ENCODE results near the gene ST7.

The ST7 gene

GRCh38 chr7:117008886-117009531 lies 55.7 kb downstream of the ST7 start:
- H4K20me1 ChIP-seq (ENCODE audit: insufficient read depth, low read length, poor library complexity, severe bottlenecking), result no peaks in the 10 kb centered on the region
- H3K9ac ChIP-seq (ENCODE audit: low read depth, low read length, poor library complexity, severe bottlenecking), result no peak overlapping the region
- H3K36me3 ChIP-seq (ENCODE audit: insufficient read depth, low read length), result no peaks in the 10 kb centered on the region
- H3K27me3 ChIP-seq (ENCODE audit: insufficient read depth, low read length, poor library complexity, severe bottlenecking), result peaks cover 36% of the 10 kb centered on the region
- H3K9me3 ChIP-seq (ENCODE audit: insufficient read depth, low read depth, low read length), result no peaks in the 10 kb centered on the region
- no peak overlapping the region for H2AFZ ChIP-seq (ENCODE audit: low read length)
- no peaks in the 10 kb centered on the region for H3K9me2 ChIP-seq (replicated peaks; ENCODE audit: low read depth, low read length)
- H3K4me1 ChIP-seq (ENCODE audit: insufficient read depth, low read length, poor library complexity, severe bottlenecking), result peaks cover 35% of the 10 kb centered on the region
- peak overlapping the region; percentile 34 for H3K4me2 ChIP-seq (ENCODE audit: low read depth, low read length, poor library complexity, severe bottlenecking)
- H3F3A ChIP-seq (ENCODE audit: low read depth), result no peaks in the 10 kb centered on the region
- H3K4me3 ChIP-seq (ENCODE audit: low read length, poor library complexity, severe bottlenecking), result no peak overlapping the region
- no peak for TF ChIP-seq EZH2phosphoT487 (IDR thresholded peaks at IDR 0.05; ENCODE audit: borderline replicate concordance)
- TF ChIP-seq, protein P1, sequence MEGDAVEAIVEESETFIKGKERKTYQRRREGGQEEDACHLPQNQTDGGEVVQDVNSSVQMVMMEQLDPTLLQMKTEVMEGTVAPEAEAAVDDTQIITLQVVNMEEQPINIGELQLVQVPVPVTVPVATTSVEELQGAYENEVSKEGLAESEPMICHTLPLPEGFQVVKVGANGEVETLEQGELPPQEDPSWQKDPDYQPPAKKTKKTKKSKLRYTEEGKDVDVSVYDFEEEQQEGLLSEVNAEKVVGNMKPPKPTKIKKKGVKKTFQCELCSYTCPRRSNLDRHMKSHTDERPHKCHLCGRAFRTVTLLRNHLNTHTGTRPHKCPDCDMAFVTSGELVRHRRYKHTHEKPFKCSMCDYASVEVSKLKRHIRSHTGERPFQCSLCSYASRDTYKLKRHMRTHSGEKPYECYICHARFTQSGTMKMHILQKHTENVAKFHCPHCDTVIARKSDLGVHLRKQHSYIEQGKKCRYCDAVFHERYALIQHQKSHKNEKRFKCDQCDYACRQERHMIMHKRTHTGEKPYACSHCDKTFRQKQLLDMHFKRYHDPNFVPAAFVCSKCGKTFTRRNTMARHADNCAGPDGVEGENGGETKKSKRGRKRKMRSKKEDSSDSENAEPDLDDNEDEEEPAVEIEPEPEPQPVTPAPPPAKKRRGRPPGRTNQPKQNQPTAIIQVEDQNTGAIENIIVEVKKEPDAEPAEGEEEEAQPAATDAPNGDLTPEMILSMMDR (conservative IDR thresholded peaks at IDR 0.05; ENCODE audit: low read length), result no peak
- H3K79me2 ChIP-seq (ENCODE audit: insufficient read depth, low read length), result no peaks in the 10 kb centered on the region

DNA sequence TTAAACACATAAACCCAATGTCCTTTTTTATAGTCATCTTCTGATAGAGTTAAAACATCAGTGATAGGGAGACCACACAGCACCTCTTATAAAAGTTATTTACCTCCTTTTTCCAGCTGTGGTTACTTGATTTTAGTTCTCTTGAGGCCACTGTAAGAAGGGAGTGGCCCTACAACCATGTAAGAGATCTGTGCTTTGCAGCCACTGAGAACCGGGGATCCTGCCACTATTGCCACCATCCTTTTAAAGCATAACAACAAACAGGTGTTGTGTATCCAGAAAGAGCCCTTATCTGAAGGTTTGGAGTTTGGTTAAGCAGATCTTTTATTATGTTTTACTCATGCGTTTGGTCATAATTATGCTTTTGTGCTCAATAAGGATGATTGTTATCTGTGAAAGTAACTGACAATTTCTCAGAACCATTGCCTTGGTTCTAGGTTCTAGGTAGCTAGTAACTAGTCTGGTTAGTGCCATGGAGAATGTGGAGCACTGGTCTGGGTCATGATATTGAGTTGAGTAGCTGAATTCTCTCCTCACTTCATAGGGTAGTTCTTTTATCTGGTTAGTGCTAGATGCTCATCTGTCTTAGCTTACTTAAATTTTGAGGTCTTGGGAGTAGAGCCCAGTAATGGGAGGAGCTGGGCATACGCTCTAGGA lies 56.5 kb downstream of the ST7 start:
- Histone ChIP-seq H4K20me1 (ENCODE audit: insufficient read depth, low read length, poor library complexity, severe bottlenecking) (no peaks in the 10 kb centered on the region), H2AFZ (ENCODE audit: low read length) (no peak overlapping the region), H3K9me2 (replicated peaks; ENCODE audit: low read depth, low read length) (no peaks in the 10 kb centered on the region), H3K4me3 (ENCODE audit: low read length, poor library complexity, severe bottlenecking) (no peak overlapping the region), H3K9me3 (ENCODE audit: insufficient read depth, low read depth, low read length) (no peaks in the 10 kb centered on the region), H3K9ac (ENCODE audit: low read depth, low read length, poor library complexity, severe bottlenecking) (no peak overlapping the region), H3F3A (ENCODE audit: low read depth) (no peaks in the 10 kb centered on the region), H3K79me2 (ENCODE audit: insufficient read depth, low read length) (no peaks in the 10 kb centered on the region), H3K27me3 (ENCODE audit: insufficient read depth, low read length, poor library complexity, severe bottlenecking) (peaks cover 36% of the 10 kb centered on the region), H3K4me2 (ENCODE audit: low read depth, low read length, poor library complexity, severe bottlenecking) (peak overlapping the region; percentile 34), H3K4me1 (ENCODE audit: insufficient read depth, low read length, poor library complexity, severe bottlenecking) (peaks cover 35% of the 10 kb centered on the region), H3K36me3 (ENCODE audit: insufficient read depth, low read length) (no peaks in the 10 kb centered on the region)
- no peak for TF ChIP-seq EZH2phosphoT487 (IDR thresholded peaks at IDR 0.05; ENCODE audit: borderline replicate concordance)
- TF ChIP-seq, protein P1 (conservative IDR thresholded peaks at IDR 0.05; ENCODE audit: low read length), result no peak

DNA sequence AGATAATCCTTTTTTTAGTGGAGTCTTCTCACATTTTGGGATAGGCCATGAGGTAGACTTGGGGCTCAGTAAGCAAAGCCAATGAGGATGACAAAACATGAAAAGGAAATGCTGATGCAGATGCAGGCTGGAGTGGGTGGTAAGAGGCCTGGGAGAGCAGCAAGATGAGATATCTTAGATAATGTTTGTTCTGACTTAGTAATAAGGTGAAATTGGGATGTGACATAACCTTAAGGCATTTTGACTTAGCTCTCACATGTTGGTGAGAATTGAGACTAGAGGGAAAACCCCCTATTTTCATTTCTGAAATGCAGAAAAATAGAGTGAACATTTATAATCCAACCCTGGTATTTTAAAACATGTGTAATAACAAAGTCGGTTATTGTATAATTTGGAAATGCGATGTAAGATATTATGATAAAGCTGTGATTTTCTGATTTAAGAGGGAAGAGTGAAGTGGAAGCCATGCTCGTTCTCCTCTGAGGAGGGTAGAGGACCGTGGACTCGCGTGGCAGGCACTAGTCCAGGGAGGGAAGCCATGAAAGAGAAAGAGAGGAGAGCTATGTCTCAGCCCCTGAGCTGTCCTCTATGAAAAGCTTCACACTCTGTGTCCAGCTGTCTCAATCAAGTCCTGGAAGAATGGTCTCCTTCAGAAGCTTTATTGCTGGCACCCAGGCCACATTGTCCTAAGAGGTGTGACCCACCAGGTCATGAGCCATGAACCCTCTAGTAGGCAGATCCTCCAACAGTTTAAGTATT lies 57.3 kb downstream of the ST7 start:
- no peaks in the 10 kb centered on the region for H3K36me3 ChIP-seq (ENCODE audit: insufficient read depth, low read length)
- TF ChIP-seq EZH2phosphoT487 (IDR thresholded peaks at IDR 0.05; ENCODE audit: borderline replicate concordance), result no peak
- TF ChIP-seq, protein P1 (conservative IDR thresholded peaks at IDR 0.05; ENCODE audit: low read length), result no peak
- no peak overlapping the region for H2AFZ ChIP-seq (ENCODE audit: low read length)
- H3K4me1 ChIP-seq (ENCODE audit: insufficient read depth, low read length, poor library complexity, severe bottlenecking), result peaks cover 35% of the 10 kb centered on the region
- H3K27me3 ChIP-seq (ENCODE audit: insufficient read depth, low read length, poor library complexity, severe bottlenecking), result peaks cover 42% of the 10 kb centered on the region
- H3K4me3 ChIP-seq (ENCODE audit: low read length, poor library complexity, severe bottlenecking), result no peak overlapping the region
- H3K9ac ChIP-seq (ENCODE audit: low read depth, low read length, poor library complexity, severe bottlenecking), result no peak overlapping the region
- H3K4me2 ChIP-seq (ENCODE audit: low read depth, low read length, poor library complexity, severe bottlenecking), result peak overlapping the region; percentile 34
- no peaks in the 10 kb centered on the region for H3F3A ChIP-seq (ENCODE audit: low read depth)
- H3K9me2 ChIP-seq (replicated peaks; ENCODE audit: low read depth, low read length), result no peaks in the 10 kb centered on the region
- H3K79me2 ChIP-seq (ENCODE audit: insufficient read depth, low read length), result no peaks in the 10 kb centered on the region
- no peaks in the 10 kb centered on the region for H4K20me1 ChIP-seq (ENCODE audit: insufficient read depth, low read length, poor library complexity, severe bottlenecking)
- no peaks in the 10 kb centered on the region for H3K9me3 ChIP-seq (ENCODE audit: insufficient read depth, low read depth, low read length)
